DMS153 (cell line): ENCODE measurements around the gene FAM236C.
"Not testable (repeated sequence)": the region's sequence is repeated elsewhere in the genome, so short reads cannot be mapped to it uniquely, and the experiment has no call there.

ENCODE experiments used
- DNase-seq: peaks from one replicate; lab custom pipeline; 2025; lab: John Stamatoyannopoulos, UW

The FAM236C gene

DNA sequence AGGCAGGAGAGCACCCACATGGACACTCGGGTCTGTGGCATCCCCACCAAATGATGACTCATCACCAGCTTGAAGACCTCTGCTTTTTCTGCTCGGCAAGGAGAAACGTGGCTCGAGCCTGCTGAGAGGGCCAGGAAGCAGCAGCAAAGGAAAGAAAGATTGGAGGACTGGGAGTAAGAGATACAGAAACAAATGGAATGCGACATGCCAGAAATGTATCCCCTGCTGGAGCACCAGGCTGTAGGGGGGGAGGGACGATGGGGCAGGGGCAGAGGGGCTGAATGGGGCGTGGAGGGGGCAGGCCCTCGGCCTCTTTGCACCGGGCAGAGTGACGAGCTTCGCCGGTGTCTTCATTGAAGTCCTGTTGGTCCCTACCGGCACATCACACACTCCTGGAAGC lies at the start of gene FAM236C:
FAM236C (plus strand) TSS at position 301 of the 400 bp plus-strand sequence. CDS start 100 bp downstream, outside the sequence.
- DNase-seq, result not testable (repeated sequence)

DNA sequence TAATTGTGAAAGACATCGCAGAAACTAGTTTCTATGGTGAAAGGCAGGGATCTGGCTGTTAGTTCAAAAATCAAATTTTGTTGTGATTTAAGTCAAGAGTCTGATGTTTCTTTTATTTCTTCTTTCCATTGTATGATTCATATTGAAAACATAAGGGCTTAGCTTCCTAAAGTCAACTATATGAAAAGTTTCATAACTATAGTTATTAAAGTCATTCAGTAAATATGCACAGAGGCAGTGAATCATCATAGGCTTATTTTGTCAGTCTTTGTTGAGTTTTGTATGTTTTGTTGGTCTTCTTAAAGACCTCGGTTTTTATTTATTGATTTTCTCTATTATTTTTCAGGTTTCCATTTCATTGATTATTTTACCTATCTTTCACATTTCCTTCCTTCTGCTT lies 29.5 kb upstream of the FAM236C start:
- DNase-seq, result not testable (repeated sequence)

DNA sequence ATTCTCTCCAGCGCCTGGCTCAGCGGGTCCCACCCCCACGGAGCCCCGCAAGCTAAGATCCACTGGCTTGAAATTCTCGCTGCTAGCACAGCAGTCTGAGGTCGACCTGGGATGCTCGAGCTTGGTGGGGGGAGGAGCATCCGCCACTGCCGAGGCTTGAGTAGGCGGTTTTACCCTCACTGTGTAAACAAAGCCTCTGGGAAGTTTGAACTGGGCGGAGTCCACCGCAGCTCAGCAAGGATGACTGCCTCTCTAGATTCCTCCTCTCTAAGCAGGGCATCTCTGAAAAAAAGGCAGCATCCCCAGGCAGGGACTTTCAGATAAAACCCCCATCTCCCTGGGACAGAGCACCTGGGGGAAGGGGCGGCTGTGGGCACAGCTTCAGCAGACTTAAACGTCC lies 22.7 kb upstream of the FAM236C start:
- DNase-seq, result not testable (repeated sequence)

DNA sequence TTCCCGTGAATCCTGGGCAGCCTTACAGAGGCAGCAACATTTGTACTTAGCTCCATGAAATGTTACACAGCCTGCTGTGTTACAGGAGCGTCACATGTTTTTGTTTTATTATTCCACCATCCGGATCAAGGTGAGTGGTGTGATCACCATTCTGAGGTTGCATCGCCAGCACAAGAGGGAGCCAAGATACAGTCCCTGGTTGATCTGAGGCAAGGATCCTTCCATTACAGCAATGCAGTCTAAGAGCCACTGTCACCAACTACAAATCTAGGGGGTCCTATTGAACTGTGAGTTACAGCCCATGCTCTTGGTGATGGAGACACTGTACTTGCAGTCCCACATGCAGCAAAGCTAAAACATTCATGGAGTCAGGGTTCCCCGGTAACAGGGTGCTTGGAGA lies 3.7 kb downstream of the FAM236C start:
- not testable (repeated sequence) for DNase-seq

DNA sequence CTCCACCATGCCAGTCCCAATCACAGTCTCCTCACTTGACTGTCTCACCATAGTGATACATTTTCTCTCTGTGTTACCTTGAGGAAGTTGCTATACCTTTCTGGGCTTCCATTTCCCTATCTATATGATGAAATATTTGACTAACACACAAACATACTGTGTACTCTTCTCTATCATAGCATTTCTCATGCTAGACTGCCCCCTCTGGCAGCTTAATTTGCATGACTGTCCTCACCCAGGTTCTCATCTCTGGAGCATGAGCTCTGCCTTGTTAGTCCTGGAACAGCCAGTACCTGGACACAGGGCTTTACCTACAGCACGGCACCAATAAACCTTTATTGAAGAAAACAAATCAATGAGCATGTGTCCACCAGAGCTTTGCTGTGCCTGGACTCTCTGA lies 19.9 kb downstream of the FAM236C start:
- DNase-seq, result not testable (repeated sequence)

- DNase-seq, result not testable (repeated sequence)
Measured at GRCh38 chrX:72936455-72936854, 24.0 kb downstream of the FAM236C start.

GRCh38 chrX:72936882-72937455 lies 24.6 kb downstream of the FAM236C start:
- not testable (repeated sequence) for DNase-seq

DNA sequence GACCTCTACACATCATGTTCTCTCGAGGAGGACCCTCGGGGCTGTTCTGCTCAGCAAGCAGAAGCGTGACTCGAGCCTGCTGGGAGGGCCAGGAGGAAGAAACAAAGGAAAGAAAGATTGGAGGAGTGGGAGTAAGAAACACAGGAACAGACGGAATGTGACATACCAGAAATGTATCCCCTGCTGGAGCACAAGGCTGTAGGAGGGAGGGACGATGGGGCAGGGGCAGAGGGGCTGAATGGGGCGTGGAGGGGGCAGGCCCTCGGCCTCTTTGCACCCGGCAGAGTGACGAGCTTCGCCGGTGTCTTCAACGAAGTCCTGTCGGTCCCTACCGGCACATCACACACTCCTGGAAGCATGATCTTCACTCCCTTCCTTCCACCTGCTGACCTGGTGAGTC lies 25.5 kb downstream of the FAM236C start, which contains the start of gene FAM236A:
FAM236A (plus strand) TSS at position 301 of the 400 bp plus-strand sequence; CDS start at position 358, 57 bp downstream.
- DNase-seq, result not testable (repeated sequence)

GRCh38 chrX:72942272-72942671 lies 29.9 kb downstream of the FAM236C start:
- DNase-seq, result not testable (repeated sequence)

- not testable (repeated sequence) for DNase-seq
Measured at GRCh38 chrX:72943035-72943818, 30.8 kb downstream of the FAM236C start.

- DNase-seq, result not testable (repeated sequence)
Measured at GRCh38 chrX:72943819-72944169, 31.4 kb downstream of the FAM236C start, which contains the start of gene DMRTC1. Gene DMRTC1, minus strand, starts transcription at chrX:72943837. Its CDS starts 68,143 bp downstream, at chrX:72875694.

DNA sequence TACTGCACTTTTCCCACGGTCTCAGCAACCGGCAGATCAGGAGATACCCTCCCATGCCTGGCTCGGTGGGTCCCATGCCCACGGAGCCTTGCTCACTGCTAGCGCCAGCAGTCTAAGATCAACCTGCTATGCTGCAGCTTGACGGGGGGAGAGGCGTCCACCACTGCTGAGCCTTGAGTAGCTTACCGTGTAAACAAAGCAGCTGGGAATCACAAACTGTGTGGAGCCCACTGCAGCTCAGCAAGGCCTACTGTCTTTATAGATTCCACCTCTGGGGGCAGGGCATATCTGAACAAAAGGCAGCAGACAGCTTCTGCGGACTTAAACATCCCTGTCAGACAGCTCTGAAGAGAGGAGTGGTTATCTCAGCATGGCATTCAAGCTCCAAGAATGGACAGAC lies 47.6 kb downstream of the FAM236C start:
- DNase-seq, result not testable (repeated sequence)
